Right kidney (tissue), 1 donor: ENCODE measurements around the gene GPR4.

Source experiments
- DNase-seq: peaks from one replicate; pipeline ENCODE4 v3.0.0-alpha.2; 2016

Gene GPR4

DNA sequence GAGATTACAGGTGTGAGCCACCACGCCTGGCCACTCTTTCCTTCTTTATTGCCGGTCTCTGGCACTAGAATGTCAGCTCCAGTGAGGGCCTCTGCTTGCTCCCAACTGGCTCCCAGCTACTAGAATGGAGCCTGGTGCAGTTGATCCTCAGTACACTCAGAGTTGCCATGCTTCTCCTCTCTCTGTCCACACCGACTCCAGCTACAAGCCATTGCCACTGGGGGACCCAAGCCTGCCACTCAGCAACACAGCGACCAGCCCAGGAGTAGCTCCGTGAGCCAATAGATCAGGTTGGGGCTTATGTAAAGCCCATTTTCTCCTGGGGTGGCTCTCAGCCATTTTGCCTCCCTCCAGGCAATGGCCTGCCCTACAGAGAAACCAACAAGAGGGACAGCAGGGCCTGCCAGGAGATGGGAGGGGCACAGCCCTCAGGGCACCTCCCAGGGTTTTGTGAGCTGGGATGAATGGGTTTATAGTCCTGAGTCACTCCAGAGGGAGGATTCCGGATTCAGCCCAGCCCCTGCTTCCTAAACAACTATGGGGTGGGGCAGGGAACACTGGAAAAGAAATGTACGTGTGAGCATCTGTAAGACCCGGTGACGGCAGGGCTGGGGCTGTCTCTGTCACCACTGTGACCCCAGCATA is 53.9 kb downstream of the GPR4 start:
- no peak for DNase-seq

DNA sequence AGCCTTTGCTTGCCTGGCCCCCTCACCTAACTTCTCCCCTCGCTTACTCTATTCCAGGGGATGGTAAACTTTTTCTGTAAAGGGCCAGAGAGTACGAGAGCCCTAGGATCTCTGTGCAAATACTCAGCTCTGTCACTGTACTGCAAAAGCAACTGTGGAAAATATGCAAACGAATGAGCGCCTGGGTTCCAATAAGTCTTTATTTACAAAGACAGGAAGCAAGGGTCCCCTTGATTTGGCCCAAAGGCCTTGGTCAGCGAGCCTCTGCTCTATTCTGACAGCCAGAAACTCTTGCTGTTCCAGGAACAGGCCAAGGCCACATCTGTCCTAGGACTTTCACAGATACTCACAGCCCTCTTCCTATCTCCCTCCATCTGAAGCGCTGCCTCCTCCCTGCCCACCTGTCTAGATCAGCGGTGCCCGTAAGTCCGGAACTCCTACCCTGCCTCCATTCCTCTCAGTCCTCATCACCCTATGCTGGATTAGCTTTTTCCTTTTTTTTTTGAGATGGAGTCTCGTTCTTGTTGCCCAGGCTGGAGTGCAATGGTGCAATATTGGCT is 54.7 kb downstream of the GPR4 start:
- DNase-seq, result no peak

DNA sequence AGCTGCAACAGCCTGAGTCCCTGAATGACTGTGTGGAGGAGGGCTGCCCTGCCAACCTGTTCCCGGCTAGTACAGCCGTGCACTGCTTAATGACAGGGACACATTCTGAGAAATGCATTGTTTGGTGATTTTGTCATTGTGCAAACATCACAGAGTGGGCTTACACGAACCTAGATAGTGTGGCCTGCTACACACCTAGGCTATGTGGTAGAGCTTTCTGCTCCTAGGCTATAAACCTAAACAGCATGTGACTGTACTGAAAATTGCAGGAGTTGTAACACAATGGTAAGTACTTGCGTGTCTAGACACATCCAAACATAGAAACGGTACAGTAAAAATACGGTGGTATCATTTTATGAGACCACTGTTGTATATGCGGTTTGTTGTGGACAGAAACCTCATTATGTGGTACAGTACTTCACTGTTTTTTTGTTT is 59.8 kb downstream of the GPR4 start:
- DNase-seq, result no peak
